ENCODE measurements around the gene SSTR3. TPM values are rescaled to one million over a fixed set of nuclear protein-coding genes. Genes with fewer than 3 reads are reported as not detected.
"Not testable (repeated sequence)": the region's sequence is repeated elsewhere in the genome, so short reads cannot be mapped to it uniquely, and the experiment has no call there.

Gene SSTR3
- total RNA-seq, 1 donor from 2014 or later: 0.69 TPM

GRCh38 chr22:37253126-37253660 lies 40.9 kb upstream of the SSTR3 start:
- Mint-ChIP-seq H3K9me3 (no peaks in the 10 kb centered on the region), H3K27me3 (ENCODE audit: low read depth) (peaks cover 27% of the 10 kb centered on the region), H3K36me3 (no peaks in the 10 kb centered on the region), H3K27ac (no peak overlapping the region), H3K4me3 (no peak overlapping the region), H3K4me1 (peaks cover 7% of the 10 kb centered on the region)
- no peak for DNase-seq (ENCODE audit: low spot score in 2 of 2, unreplicated experiment in 2 of 2)
- TF ChIP-seq, protein P1, sequence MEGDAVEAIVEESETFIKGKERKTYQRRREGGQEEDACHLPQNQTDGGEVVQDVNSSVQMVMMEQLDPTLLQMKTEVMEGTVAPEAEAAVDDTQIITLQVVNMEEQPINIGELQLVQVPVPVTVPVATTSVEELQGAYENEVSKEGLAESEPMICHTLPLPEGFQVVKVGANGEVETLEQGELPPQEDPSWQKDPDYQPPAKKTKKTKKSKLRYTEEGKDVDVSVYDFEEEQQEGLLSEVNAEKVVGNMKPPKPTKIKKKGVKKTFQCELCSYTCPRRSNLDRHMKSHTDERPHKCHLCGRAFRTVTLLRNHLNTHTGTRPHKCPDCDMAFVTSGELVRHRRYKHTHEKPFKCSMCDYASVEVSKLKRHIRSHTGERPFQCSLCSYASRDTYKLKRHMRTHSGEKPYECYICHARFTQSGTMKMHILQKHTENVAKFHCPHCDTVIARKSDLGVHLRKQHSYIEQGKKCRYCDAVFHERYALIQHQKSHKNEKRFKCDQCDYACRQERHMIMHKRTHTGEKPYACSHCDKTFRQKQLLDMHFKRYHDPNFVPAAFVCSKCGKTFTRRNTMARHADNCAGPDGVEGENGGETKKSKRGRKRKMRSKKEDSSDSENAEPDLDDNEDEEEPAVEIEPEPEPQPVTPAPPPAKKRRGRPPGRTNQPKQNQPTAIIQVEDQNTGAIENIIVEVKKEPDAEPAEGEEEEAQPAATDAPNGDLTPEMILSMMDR (IDR thresholded peaks at IDR 0.05; ENCODE audit: unreplicated experiment): no peak

DNA sequence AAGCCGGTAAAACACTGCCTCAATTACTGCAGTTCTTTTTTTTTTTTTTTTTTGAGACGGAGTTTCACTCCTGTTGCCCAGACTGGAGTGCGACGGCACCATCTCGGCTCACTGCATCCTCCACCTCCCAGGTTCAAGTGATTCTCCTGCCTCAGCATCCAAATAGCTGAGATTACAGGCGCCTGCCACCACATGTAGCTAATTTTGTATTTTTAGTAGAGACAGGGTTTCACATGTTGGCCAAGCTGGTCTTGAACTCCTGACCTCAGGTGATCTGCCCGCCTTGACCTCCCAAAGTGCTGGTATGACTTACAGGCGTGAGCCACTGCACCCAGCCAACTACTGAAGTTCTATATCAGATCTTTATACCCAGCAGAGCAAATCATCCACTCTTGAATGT lies 39.6 kb upstream of the SSTR3 start:
- H3K4me1 Mint-ChIP-seq; H3K36me3 Mint-ChIP-seq; DNase-seq (ENCODE audit: low spot score in 2 of 2, unreplicated experiment in 2 of 2); H3K9me3 Mint-ChIP-seq; H3K27ac Mint-ChIP-seq; H3K4me3 Mint-ChIP-seq: not testable (repeated sequence)
- H3K27me3 Mint-ChIP-seq (ENCODE audit: low read depth): peaks cover 23% of the 10 kb centered on the region

GRCh38 chr22:37249986-37250385 lies 37.7 kb upstream of the SSTR3 start:
- Mint-ChIP-seq H3K27ac (no peak overlapping the region), H3K9me3 (no peaks in the 10 kb centered on the region), H3K4me3 (no peak overlapping the region), H3K27me3 (ENCODE audit: low read depth) (peaks cover 12% of the 10 kb centered on the region), H3K4me1 (peaks cover 7% of the 10 kb centered on the region), H3K36me3 (no peaks in the 10 kb centered on the region)
- TF ChIP-seq, protein P1 (IDR thresholded peaks at IDR 0.05; ENCODE audit: unreplicated experiment): no peak
- no peak for DNase-seq (ENCODE audit: low spot score in 2 of 2, unreplicated experiment in 2 of 2)

GRCh38 chr22:37248251-37248650 lies 36.0 kb upstream of the SSTR3 start:
- H3K4me1 Mint-ChIP-seq: peaks cover 10% of the 10 kb centered on the region
- H3K9me3 Mint-ChIP-seq: no peaks in the 10 kb centered on the region
- TF ChIP-seq, protein P1 (IDR thresholded peaks at IDR 0.05; ENCODE audit: unreplicated experiment): no peak
- no peak overlapping the region for H3K4me3 Mint-ChIP-seq
- H3K27ac Mint-ChIP-seq: no peak overlapping the region
- peaks cover 11% of the 10 kb centered on the region for H3K27me3 Mint-ChIP-seq (ENCODE audit: low read depth)
- no peak for DNase-seq (ENCODE audit: low spot score in 2 of 2, unreplicated experiment in 2 of 2)
- H3K36me3 Mint-ChIP-seq: no peaks in the 10 kb centered on the region

DNA sequence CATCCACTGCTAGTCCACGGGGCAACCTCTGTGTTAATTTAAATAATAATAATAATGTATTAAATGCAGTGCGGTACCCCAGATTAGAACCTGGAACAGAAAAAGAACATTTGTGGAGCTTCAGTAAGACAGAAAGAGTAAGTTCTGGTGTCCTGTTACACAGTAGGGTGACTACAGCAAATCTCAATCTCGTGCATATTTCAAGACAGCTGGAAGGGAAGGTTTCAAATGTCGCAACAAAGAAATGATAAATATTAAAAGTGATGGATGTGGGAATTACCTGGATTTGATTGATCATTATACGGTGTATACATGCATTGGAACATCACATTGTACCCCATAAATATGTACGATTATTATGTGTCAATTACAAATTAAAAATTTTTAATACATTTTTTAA lies 33.5 kb upstream of the SSTR3 start:
- Mint-ChIP-seq H3K4me3 (no peak overlapping the region), H3K4me1 (peaks cover 10% of the 10 kb centered on the region), H3K27ac (no peak overlapping the region), H3K27me3 (ENCODE audit: low read depth) (peaks cover 1% of the 10 kb centered on the region), H3K36me3 (no peaks in the 10 kb centered on the region), H3K9me3 (no peaks in the 10 kb centered on the region)
- TF ChIP-seq, protein P1 (IDR thresholded peaks at IDR 0.05; ENCODE audit: unreplicated experiment): no peak
- DNase-seq (ENCODE audit: low spot score in 2 of 2, unreplicated experiment in 2 of 2): no peak

DNA sequence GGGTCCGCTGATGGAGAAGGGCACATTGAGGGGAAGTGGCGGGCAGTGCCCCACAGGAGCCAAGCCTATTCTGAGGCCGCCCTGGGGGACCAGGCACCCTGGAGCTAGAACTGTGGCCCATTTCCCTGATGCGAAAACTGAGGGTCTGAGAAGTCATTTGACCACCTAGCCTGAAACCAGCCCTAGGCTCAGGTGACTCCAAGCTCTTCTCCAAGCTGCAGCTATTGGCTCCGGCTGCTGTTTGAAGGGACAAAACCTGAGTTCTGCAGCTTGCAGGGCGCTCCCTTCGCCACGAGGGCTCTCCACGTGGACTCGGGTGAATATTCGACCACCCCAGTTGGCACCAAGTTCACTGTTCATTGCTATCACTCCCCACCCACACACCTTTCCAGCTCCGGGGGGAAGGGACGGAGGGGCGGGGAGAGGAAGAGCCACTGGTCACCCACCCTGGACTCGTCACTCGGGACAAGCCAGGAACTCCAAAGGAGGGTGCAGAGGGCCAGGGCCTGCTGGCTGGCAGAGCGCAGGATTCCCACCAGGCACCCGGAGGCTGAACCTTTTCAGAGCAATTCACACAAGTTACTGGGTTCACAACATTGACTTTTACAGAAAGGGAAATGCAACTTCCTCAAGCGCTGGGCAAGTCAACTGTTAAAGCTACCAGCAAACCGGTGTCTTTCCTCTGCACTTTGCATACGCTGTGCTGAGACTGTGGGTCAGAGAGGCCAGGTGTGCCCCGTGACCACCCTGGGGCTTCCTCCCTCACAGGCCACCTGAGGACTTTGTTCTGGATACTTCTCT lies 32.8 kb upstream of the SSTR3 start:
- peaks cover 10% of the 10 kb centered on the region for H3K4me1 Mint-ChIP-seq
- TF ChIP-seq, protein P1 (IDR thresholded peaks at IDR 0.05; ENCODE audit: unreplicated experiment): no peak
- H3K36me3 Mint-ChIP-seq: no peaks in the 10 kb centered on the region
- no peaks in the 10 kb centered on the region for H3K9me3 Mint-ChIP-seq
- no peak for DNase-seq (ENCODE audit: low spot score in 2 of 2, unreplicated experiment in 2 of 2)
- H3K27me3 Mint-ChIP-seq (ENCODE audit: low read depth): peaks cover 1% of the 10 kb centered on the region
- no peak overlapping the region for H3K4me3 Mint-ChIP-seq
- no peak overlapping the region for H3K27ac Mint-ChIP-seq
